Measurements from ENCODE around the gene DHRS13. TPM values are rescaled to one million over a fixed set of nuclear protein-coding genes. Genes with fewer than 3 reads are reported as not detected.
A peak's percentile ranks its signal among the peaks of the same experiment; 100 is the strongest.

Gene DHRS13
- total and polyA plus RNA-seq, 10 of the 15 experiments (the other 5 are each of a cell fraction or from before 2014, with no cell fraction given), result 0.18 to 55.2 (median 31.3) TPM; not detected in 1

GRCh38 chr17:28937044-28937729, 34.3 kb upstream of the DHRS13 start:
- POLR2A ChIA-PET, result interaction anchor here (0.5 to 6.1 kb wide), 3 partner anchors 9 to 1795 kb away, joined by 3 to 17 read pairs (median 4); no protein-coding TSS in a partner anchor
- SMC1A ChIA-PET (ENCODE audit: uncharacterized antibody, unreplicated experiment), result interaction anchor here (0.7 to 5.1 kb wide), 7 partner anchors 9 to 174 kb away, joined by 3 to 34 read pairs (median 5); no protein-coding TSS in a partner anchor
- RAD21 ChIA-PET (ENCODE audit: unreplicated experiment), result interaction anchor here (0.8 to 1.9 kb wide), 4 partner anchors 13 to 210 kb away, joined by 3 to 6 read pairs (median 4); partner anchors contain the start of gene PHF12
- Histone ChIP-seq H3K4me3 (no peak overlapping the region), H3K27ac (ENCODE audit: control insufficient read depth, insufficient read depth) (no peak overlapping the region), H3K36me3 (ENCODE audit: control insufficient read depth in 2 of 2, insufficient read depth in 2 of 2, low read length in 1 of 2) (peaks cover 0 to 18% of the 10 kb centered on the region in 2 experiments; a peak in 3 of 4 replicates), H3K79me2 (ENCODE audit: control insufficient read depth, insufficient read depth, low read length) (peaks cover 70% of the 10 kb centered on the region), H2AFZ (ENCODE audit: control insufficient read depth, low read depth, low read length) (no peak overlapping the region), H3K4me1 (ENCODE audit: control insufficient read depth, insufficient read depth, low read length) (peaks cover 11% of the 10 kb centered on the region; the same call in 1 of the 2 replicates), H3K9ac (ENCODE audit: control insufficient read depth, insufficient read depth, low read length) (no peak overlapping the region), H3K9me3 (replicated peaks; ENCODE audit: control insufficient read depth, insufficient read depth, low read length) (no peaks in the 10 kb centered on the region), H3K4me2 (ENCODE audit: control insufficient read depth, insufficient read depth) (peak overlapping the region; percentile 59), H4K20me1 (ENCODE audit: control insufficient read depth, insufficient read depth) (peaks cover 4% of the 10 kb centered on the region), H3K27me3 (replicated peaks in 1 of 2; ENCODE audit: control insufficient read depth in 2 of 2, insufficient read depth in 2 of 2, low read length in 1 of 2) (no peaks in the 10 kb centered on the region)
- in situ Hi-C loops (cut with MboI), result no loop called here
- FAIRE-seq, result no peak
- intact Hi-C loops (cut with micrococcal nuclease; ENCODE audit: unreplicated experiment), result no loop called here
- CTCF ChIA-PET, result interaction anchor here (0.5 to 4.5 kb wide), 12 partner anchors 9 to 180 kb away, joined by 3 to 19 read pairs (median 6); no protein-coding TSS in a partner anchor
- no TSS peak for BruUV-seq (replicated peaks)
- WGBS (ENCODE audit: insufficient coverage, insufficient replicate concordance, low lambda C conversion rate, missing lambda C conversion rate), result 82% methylated on average over 5 of the region's 5 CpGs
- TF ChIP-seq BCL11A (IDR thresholded peaks at IDR 0.05; ENCODE audit: low read depth, low read length) (no peak), BCL3 (IDR thresholded peaks at IDR 0.05; ENCODE audit: borderline replicate concordance, insufficient read depth, low read depth, low read length, poor library complexity, severe bottlenecking) (no peak), KAT2A (conservative IDR thresholded peaks at IDR 0.05; ENCODE audit: control insufficient read depth, low read depth, low read length) (no peak), ZZZ3 (IDR thresholded peaks at IDR 0.05; ENCODE audit: control insufficient read depth, insufficient read length, low read depth) (no peak), IKZF2 (IDR thresholded peaks at IDR 0.05) (no peak), BRCA1 (IDR thresholded peaks at IDR 0.05; ENCODE audit: low read depth, low read length) (no peak), KDM1A (IDR thresholded peaks at IDR 0.05; ENCODE audit: borderline replicate concordance) (no peak), SIX5 (IDR thresholded peaks at IDR 0.05; ENCODE audit: low read depth, low read length, severe bottlenecking) (no peak), HDAC2 (IDR thresholded peaks at IDR 0.05) (no peak), SMAD5 (IDR thresholded peaks at IDR 0.05; ENCODE audit: low read depth) (no peak), ZBED1 (IDR thresholded peaks at IDR 0.05; ENCODE audit: borderline replicate concordance) (no peak), STAT1 (conservative IDR thresholded peaks at IDR 0.05) (no peak), CHD1 (IDR thresholded peaks at IDR 0.05; ENCODE audit: low read depth, low read length) (no peak), CREB1 (IDR thresholded peaks at IDR 0.05; ENCODE audit: low read depth) (no peak), MEF2A (IDR thresholded peaks at IDR 0.05; ENCODE audit: insufficient read depth, low read depth, low read length) (no peak), POLR2A (IDR thresholded peaks at IDR 0.05; ENCODE audit: low read depth, low read length) (no peak), GABPA (IDR thresholded peaks at IDR 0.05; ENCODE audit: low read depth) (no peak), BACH1 (IDR thresholded peaks at IDR 0.05; ENCODE audit: borderline replicate concordance) (no peak), TCF12 (IDR thresholded peaks at IDR 0.05; ENCODE audit: low read depth, low read length) (no peak)
- no peak for ATAC-seq
- DNase-seq (ENCODE audit: low read depth, low spot score), result no peak

All from GM12878 (cell line).